C4-2B (cell line): ENCODE results near the gene GPHN.

Experiments used
- CTCF ChIP-seq: fragments of 450-650 bp; conservative IDR thresholded peaks from 2 replicates; pipeline ENCODE4 v1.5.1; 2017; ENCODE audit warnings: mild to moderate bottlenecking
- ZFX ChIP-seq: fragments of 450-650 bp; IDR thresholded peaks from 2 replicates; pipeline ENCODE4 v1.6.1; 2017

GRCh38 chr14:67199016-67199415, 691.1 kb downstream of the GPHN start:
- TF ChIP-seq CTCF (no peak), ZFX (no peak)
